GM12878 (cell line): Measurements from ENCODE around the gene SPC24. TPM values are rescaled to one million over a fixed set of nuclear protein-coding genes. Genes with fewer than 3 reads are reported as not detected.

Source experiments
- ATAC-seq: fragments of 200-7000 bp; cut with Tn5 transposase; 3 replicates; pipeline ENCODE4 v1.9.1; 2020; ENCODE audit warnings: mild to moderate bottlenecking, moderate library complexity
- BruUV-seq: library from RNA; stranded (reverse); fragments of 400-500 nt; replicated peaks from 2 replicates; lab custom pipeline; 2021; lab: Mats Ljungman, UMichigan
- CTCF ChIA-PET: fragments of 300-600 bp; sonication (Branson Sonifier 250); formaldehyde crosslinking; extraction: SDS; loops from one replicate; lab custom pipeline; 2021; ENCODE audit warnings: inconsistent platforms; lab: Yijun Ruan, JAX
- POLR2A ChIA-PET: fragments of 350-600 bp; formaldehyde crosslinking; extraction: SDS; loops from one replicate; lab custom pipeline; 2021; ENCODE audit warnings: inconsistent platforms; lab: Charles Lee
- RAD21 ChIA-PET: fragments of 300-600 bp; sonication (Branson Sonifier 250); formaldehyde crosslinking; loops from one replicate; lab custom pipeline; 2023; ENCODE audit warnings: antibody characterized with exemption; ENCODE audit not compliant: unreplicated experiment; lab: Charles Lee
- SMC1A ChIA-PET: fragments of 300-600 bp; sonication (Branson Sonifier 250); formaldehyde crosslinking; loops from one replicate; lab custom pipeline; 2023; ENCODE audit not compliant: unreplicated experiment, uncharacterized antibody; lab: Charles Lee
- DNase-seq: peaks from one replicate; pipeline ENCODE4 v3.0.0-alpha.2; 2011; ENCODE audit warnings: low read depth, low spot score
- FAIRE-seq: peaks from 3 replicates; lab custom pipeline; 2011; peaks lifted over from hg19 to GRCh38; lab: Jason Lieb, UNC
- H2AFZ ChIP-seq: 2 replicates; pipeline ENCODE4 v1.6.0; 2011; ENCODE audit warnings: low read depth, low read length, control low read depth; ENCODE audit not compliant: control insufficient read depth
- H3K27ac ChIP-seq: 2 replicates; pipeline ENCODE4 v1.5.1; 2011; ENCODE audit warnings: control low read depth; ENCODE audit not compliant: control insufficient read depth, insufficient read depth
- H3K27me3 ChIP-seq, 2 experiments: replicated peaks in 1 of 2; 2 replicates each; pipeline versions ENCODE4 v1.6.0 to v1.6.1; 2011; ENCODE audit warnings: low read length in 1 of 2; ENCODE audit not compliant: control insufficient read depth in 2 of 2, insufficient read depth in 2 of 2
- H3K36me3 ChIP-seq, 2 experiments: 2 replicates each; pipeline ENCODE4 v1.5.1; 2011; ENCODE audit warnings: low read length in 1 of 2; ENCODE audit not compliant: control insufficient read depth in 2 of 2, insufficient read depth in 2 of 2
- H3K4me1 ChIP-seq: 2 replicates; pipeline ENCODE4 v1.6.1; 2011; ENCODE audit warnings: mild to moderate bottlenecking, low read length, moderate library complexity, mixed read lengths; ENCODE audit not compliant: control insufficient read depth, insufficient read depth
- H3K4me2 ChIP-seq: 2 replicates; pipeline ENCODE4 v1.6.0; 2011; ENCODE audit warnings: control low read depth; ENCODE audit not compliant: control insufficient read depth, insufficient read depth
- H3K4me3 ChIP-seq: fragments of 200-600 bp; sonication (generic); 2 replicates; pipeline ENCODE4 v1.5.1; 2016
- H3K79me2 ChIP-seq: 2 replicates; pipeline ENCODE4 v1.6.0; 2011; ENCODE audit warnings: low read length; ENCODE audit not compliant: control insufficient read depth, insufficient read depth
- H3K9ac ChIP-seq: 2 replicates; pipeline ENCODE4 v1.8.0; 2011; ENCODE audit warnings: low read length, control low read depth, mixed read lengths; ENCODE audit not compliant: control insufficient read depth, insufficient read depth
- H3K9me3 ChIP-seq: replicated peaks from 3 replicates; pipeline ENCODE4 v1.5.1; 2011; ENCODE audit warnings: mild to moderate bottlenecking, low read length; ENCODE audit not compliant: control insufficient read depth, insufficient read depth
- H4K20me1 ChIP-seq: 2 replicates; pipeline ENCODE4 v1.6.0; 2011; ENCODE audit not compliant: control insufficient read depth, insufficient read depth
- CEBPB ChIP-seq, 2 experiments: fragments of 150-350 bp in 1 of 2; IDR thresholded peaks; 2 replicates each; pipeline ENCODE4 v1.6.1; 2012 to 2014; ENCODE audit warnings: low read depth in 2 of 2, low read length in 2 of 2, borderline replicate concordance in 1 of 2, inconsistent platforms in 1 of 2
- NKRF ChIP-seq: fragments of 450-650 bp; conservative IDR thresholded peaks from 2 replicates; pipeline ENCODE4 v1.6.1; 2017; ENCODE audit warnings: mild to moderate bottlenecking, moderate library complexity
- NR2C1 ChIP-seq: fragments of 450-650 bp; IDR thresholded peaks from 2 replicates; pipeline ENCODE4 v1.6.1; 2017; ENCODE audit warnings: antibody characterized with exemption, mild to moderate bottlenecking, moderate library complexity
- PAX5 ChIP-seq: IDR thresholded peaks from 2 replicates; pipeline ENCODE4 v1.6.1; 2011; ENCODE audit warnings: low read depth, low read length, borderline replicate concordance
- RFX5 ChIP-seq: IDR thresholded peaks from 2 replicates; pipeline ENCODE4 v1.6.1; 2011; ENCODE audit warnings: low read depth, low read length, improper control_type of control experiment
- WRNIP1 ChIP-seq: IDR thresholded peaks from 2 replicates; pipeline ENCODE4 v1.6.1; 2011; ENCODE audit warnings: low read depth, low read length, improper control_type of control experiment, borderline replicate concordance
- WGBS: methylation state at CpG from one replicate; pipeline ENCODE4 v1.1.6; 2016; ENCODE audit warnings: low lambda C conversion rate; ENCODE audit not compliant: insufficient replicate concordance, insufficient coverage; ENCODE audit errors: missing lambda C conversion rate; 5-methylcytosine and 5-hydroxymethylcytosine counted together
- in situ Hi-C: fragments of 300-500 bp; cut with MboI; formaldehyde crosslinking; loops from 9 replicates; pipeline ENCODE4 v1.14.3; 2018; ENCODE audit warnings: mixed read lengths
- intact Hi-C: fragments of 100-400 bp; cut with micrococcal nuclease; formaldehyde crosslinking; loops from one replicate; pipeline ENCODE4 v1.14.2; 2022; ENCODE audit not compliant: unreplicated experiment
- polyA plus RNA-seq, 11 experiments: library from polyadenylated mRNA; depleted of rRNA in 4 of 11; unstranded in 6 of 11; stranded (reverse) in 5 of 11; fragments of >200 nt; fragmentation: Nextera tagmentation in 4 of 11; fragmentation: Illumina TruSeq in 1 of 11; extraction: Ambion mirVana in 4 of 11; extraction: Trizol in 1 of 11; gene quantifications; 1 replicate in 1 of 11; 2 replicates in 10 of 11; pipeline versions ENCODE4 v1.2.1 to v1.2.3, GENCODE V29; 2011 to 2016; ENCODE audit warnings: inconsistent platforms in 2 of 11, missing spikeins in 2 of 11, low read depth in 1 of 11
- total RNA-seq, 4 experiments: library from RNA; depleted of rRNA in 3 of 4; stranded (reverse); fragments of >200 nt in 3 of 4; fragmentation: Illumina TruSeq in 1 of 4; extraction: Trizol in 1 of 4; gene quantifications; 2 replicates each; pipeline versions ENCODE4 v1.2.1 to v1.2.3, GENCODE V29; 2013 to 2021

Gene SPC24
- total and polyA plus RNA-seq, 10 of the 15 experiments (the other 5 are each of a cell fraction or from before 2014, with no cell fraction given) = 9.4 to 72.6 (median 40.7) TPM

- ChIA-PET CTCF (interaction anchor here (0.9 kb wide), 1 partner anchor 165 kb away, joined by 3 read pairs; no protein-coding TSS in a partner anchor), SMC1A (no interaction called here), RAD21 (no interaction called here), POLR2A (no interaction called here)
- WGBS = 68% methylated on average over 9 of the region's 9 CpGs
- no peak overlapping the region for H3K4me3 ChIP-seq
- H3K9me3 ChIP-seq = no peaks in the 10 kb centered on the region
- no peak overlapping the region for H3K27ac ChIP-seq
- no TSS peak for BruUV-seq
- H3K27me3 ChIP-seq = no peaks in the 10 kb centered on the region
- FAIRE-seq = no peak
- in situ Hi-C loops = loop anchor here (5.0 kb wide), 1 partner anchor 164 kb away; no protein-coding TSS in a partner anchor
- H4K20me1 ChIP-seq = no peaks in the 10 kb centered on the region
- H2AFZ ChIP-seq = no peak overlapping the region
- DNase-seq = no peak
- H3K4me2 ChIP-seq = no peak overlapping the region
- H3K79me2 ChIP-seq = peaks cover 3% of the 10 kb centered on the region
- no peak for TF ChIP-seq NKRF
- no peak for TF ChIP-seq CEBPB (IDR thresholded peaks at IDR 0.05; ENCODE audit: borderline replicate concordance in 1 of 2, low read depth in 2 of 2, low read length in 2 of 2)
- TF ChIP-seq RFX5 = no peak
- no peak for TF ChIP-seq NR2C1
- TF ChIP-seq PAX5 = no peak
- no peak for TF ChIP-seq WRNIP1
- ATAC-seq = no peak
- intact Hi-C loops = loop anchor here (5.0 kb wide), 2 partner anchors 164 to 264 kb away; no protein-coding TSS in a partner anchor
- peaks cover 8% of the 10 kb centered on the region for H3K4me1 ChIP-seq
- H3K9ac ChIP-seq = no peak overlapping the region
- no peaks in the 10 kb centered on the region for H3K36me3 ChIP-seq
Measured at GRCh38 chr19:11200931-11201330, 45.3 kb upstream of the SPC24 start.
